Activated CD8-positive, alpha-beta memory T cell treated with anti-CD3 and anti-CD28 coated beads for 24 hours (primary cell): Measurements from ENCODE around the gene TEKTIP1.

ENCODE experiments used
- DNase-seq: peaks from one replicate; pipeline ENCODE4 v3.0.0-alpha.2; 2020

TEKTIP1 gene

GRCh38 chr19:3586707-3587346, 47.9 kb downstream of the TEKTIP1 start:
- no peak for DNase-seq

GRCh38 chr19:3589439-3589838, 50.5 kb downstream of the TEKTIP1 start:
- no peak for DNase-seq

GRCh38 chr19:3589949-3590348, 51.0 kb downstream of the TEKTIP1 start:
- no peak for DNase-seq

- no peak for DNase-seq
Measured at GRCh38 chr19:3590991-3591659, 52.2 kb downstream of the TEKTIP1 start.

- no peak for DNase-seq
Measured at GRCh38 chr19:3591876-3592613, 53.1 kb downstream of the TEKTIP1 start.

GRCh38 chr19:3593156-3593555, 54.2 kb downstream of the TEKTIP1 start:
- no peak for DNase-seq
